HG03432 (cell line): Measurements from ENCODE around the gene BANK1.

ENCODE experiments used
- ATAC-seq: cut with Tn5 transposase; IDR thresholded peaks from one replicate; pipeline ENCODE4 v1.9.1; 2021; ENCODE audit warnings: mild to moderate bottlenecking, moderate library complexity; ENCODE audit not compliant: unreplicated experiment

The BANK1 gene

DNA sequence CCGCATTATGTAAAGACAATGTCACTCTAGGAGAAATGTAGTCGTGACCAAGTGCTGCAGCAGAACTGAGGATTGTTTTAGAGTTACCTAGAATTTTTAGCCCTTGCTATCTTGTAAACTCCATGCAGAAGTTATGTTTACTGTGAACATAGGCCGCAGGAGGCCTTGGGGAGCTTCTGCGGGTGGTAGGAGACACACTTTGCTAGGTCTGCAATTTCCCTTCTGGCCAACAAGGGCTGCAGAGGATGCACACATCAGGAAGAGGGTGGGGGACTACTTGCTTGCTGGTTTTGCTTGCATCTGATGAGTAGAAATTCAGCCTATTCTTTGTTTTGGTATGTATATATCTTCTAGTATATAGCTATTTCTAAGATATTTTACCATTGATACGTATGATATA is 23.1 kb downstream of the BANK1 start:
- ATAC-seq: peak; percentile 82

DNA sequence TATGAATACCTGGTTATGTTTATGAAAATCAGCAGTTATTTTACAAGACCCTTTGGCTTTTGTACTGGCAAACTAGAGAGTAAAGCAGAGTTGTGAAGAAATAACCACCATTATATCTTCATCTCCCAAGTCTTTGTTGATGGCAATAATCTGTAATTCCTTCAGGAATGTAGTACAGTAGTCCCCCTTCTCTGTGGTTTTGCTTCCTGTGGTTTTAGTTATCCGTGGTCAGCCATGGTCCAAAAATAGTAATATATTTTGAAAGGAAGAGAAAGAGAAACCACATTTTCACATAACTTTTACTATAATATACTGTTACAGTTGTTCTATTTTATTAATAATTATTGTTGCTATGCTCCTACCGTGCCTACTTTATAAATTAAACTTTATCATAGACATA is 27.8 kb downstream of the BANK1 start:
- ATAC-seq: no peak

DNA sequence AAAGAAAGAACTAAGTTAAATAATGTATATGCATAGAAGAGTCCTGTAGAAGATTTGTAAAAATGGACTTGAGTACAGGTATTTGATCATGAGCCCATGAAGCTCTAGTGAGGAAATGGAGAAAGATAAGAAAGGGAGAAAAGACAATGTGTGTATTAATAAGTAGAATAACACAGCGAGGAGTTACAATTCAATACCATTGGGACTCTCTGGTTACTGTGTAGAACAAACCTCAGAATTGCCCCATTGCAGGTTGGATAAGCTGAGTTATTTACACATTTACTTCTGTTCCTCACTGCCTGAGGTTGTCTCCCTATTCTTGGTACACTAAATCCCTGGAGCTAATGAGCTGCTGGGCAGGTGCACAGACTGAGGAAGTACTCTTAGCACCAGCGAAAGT is 33.3 kb downstream of the BANK1 start:
- ATAC-seq: no peak

DNA sequence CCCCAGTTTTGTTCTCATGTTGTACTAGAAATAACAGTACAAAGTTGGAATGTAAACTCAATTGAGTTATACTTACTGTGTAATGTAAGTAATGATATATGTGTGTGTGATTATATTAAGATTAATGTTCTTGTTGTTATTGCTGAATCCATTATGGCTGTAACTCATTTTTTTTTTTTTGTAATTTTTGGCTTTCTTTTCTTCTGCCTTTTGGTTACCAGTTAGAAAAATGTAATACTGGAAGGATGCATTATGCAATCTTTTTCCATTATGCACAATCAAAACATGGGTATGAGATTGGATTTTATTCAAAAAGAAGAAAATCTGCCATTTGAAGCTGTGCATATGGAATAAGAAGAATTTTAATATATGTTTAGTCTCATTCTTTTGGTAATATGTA is 34.0 kb downstream of the BANK1 start:
- no peak for ATAC-seq

DNA sequence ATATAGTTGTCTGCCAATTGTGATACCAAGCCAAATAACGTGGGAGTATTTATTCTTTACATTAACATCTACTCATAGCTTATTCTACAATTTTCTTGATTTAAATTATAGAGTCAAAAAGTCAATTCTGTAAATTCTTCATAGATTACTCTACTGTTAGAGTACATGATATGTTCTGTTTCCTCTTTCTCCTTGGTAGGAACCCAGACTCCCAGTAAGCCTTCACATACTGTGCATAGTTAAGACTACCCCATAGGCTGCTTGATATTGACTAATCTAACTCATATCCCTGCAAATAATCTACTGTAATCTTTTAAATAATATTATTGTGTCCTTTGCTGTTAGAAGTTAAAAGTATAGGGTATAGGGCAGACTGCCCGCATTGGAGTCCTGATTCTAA is 35.4 kb downstream of the BANK1 start:
- no peak for ATAC-seq

DNA sequence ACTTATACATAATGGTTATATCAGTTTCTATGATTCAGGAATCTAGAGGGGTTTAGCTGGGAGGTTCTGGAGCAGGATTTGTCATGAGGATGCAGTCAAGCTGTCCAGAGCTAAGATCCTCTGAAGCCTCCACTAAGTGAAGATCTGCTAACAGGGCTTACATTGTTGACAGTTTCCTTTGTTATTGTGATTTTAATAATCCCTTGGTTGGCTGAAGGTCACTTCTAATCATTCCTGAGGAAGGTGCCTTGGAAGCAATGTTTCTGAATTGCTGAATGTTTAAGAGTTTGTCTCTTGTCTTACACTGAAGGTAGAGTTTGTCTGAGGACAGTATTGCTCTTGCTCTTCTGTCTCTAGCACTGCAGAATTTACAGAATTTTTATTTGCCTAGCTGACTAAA is 41.3 kb downstream of the BANK1 start:
- ATAC-seq: no peak

DNA sequence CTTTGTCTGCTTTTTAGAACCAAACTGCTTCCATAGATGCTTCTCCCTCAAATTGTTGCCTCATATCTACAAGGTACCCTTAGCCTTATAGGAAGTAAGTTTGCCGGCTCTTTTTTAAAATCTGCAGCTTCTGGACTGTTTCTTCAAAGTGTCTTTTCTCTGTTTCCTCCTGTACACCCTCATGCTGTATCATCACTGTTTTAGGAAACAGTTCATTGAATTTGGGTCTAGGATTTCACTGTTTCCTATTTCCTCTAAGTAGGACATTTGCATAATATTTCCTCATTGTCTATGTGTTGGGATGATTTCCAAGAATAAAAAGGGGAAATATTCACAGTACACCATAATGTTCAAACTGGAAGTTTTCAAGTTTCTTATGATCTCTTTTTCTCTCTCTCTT is 43.0 kb downstream of the BANK1 start:
- no peak for ATAC-seq

DNA sequence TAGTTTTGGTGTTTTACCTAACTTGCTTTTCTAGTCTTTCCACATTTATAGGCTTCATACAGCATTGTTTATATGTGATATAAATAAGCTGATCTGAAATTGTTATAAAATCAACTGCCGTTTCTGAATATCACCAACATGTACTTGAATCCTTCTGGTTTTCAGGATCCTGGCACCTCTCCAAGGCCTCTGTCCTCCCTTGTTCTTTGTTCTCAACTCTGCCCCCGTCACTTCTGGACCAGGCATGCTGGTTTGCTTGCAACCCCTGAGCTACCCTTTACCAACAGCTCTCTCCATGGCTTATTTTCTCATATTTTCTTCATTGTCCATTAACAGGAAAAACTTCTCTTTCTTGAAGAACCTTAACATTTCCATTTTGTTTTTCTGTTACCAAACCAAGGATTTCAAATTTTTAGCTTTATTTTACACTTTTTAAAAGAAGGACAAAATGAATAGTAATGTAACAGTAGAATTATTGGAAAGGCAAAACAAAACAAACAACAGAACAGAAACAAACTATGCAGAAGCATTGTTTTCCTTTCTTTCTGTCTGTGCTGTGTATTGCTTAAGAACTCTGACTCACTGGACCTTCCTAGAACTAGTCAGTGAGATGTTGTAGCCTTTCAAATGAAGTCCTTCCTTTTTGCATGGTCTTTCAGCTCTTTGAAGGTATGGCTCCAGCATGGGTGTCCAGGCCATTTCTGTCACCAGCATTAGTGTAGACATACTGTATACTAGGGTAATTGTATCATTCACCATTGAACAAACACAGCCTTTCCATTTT is 44.8 kb downstream of the BANK1 start:
- ATAC-seq: no peak

DNA sequence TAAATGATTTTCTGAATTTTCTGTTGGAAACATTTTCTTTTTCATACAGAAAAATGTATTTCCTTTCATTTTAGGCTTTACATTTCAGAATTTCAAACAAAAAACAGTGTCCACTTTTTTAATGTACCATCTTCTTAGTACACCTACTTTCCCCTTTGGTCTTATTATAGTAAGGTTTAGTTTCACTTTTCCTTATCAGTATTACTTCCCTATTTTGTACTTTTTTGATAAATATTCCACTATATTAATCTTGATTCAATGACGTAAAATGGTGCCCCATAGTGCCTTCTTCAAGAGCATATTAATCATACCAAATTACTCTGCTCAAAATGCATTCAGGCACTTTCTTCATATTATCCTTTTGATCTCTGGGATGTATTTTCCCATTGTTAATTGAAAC is 52.5 kb downstream of the BANK1 start:
- no peak for ATAC-seq

DNA sequence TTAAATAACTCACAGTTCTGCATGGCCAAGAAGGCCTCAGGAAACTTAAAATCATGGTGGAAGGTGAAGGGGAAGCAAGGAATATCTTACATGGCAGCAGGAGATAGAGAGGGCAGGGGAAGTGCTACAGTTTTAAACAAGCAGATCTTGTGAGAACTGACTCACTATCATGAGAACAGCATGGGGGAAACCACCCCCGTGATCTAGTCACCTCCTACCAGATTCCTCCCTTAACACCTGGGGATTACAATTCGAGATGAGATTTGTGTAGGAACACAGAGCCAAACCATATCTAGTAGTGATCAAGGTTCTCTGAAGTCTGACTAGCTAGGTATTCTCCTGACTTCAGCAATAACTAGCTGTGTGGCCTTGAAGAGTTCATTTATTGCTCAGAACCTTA is 56.0 kb downstream of the BANK1 start:
- ATAC-seq: no peak

DNA sequence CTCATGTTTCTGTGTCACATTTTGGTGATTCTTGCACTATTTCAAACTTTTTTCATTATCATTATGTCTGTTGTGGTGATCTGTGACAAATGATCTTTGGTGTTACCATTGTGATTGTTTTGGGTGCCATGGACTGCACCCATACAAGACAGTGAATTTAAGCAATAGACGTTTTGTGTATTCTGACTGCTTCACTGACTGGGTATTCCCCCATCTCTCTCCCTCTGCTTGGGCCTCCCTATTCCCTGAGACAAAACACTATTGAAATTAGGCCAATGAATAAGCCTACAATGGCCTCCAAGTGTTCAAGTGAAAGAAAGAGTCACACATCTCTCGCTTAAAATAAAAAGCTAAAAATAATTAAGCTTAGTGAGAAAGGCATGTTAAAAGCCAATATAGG is 60.2 kb downstream of the BANK1 start:
- no peak for ATAC-seq

DNA sequence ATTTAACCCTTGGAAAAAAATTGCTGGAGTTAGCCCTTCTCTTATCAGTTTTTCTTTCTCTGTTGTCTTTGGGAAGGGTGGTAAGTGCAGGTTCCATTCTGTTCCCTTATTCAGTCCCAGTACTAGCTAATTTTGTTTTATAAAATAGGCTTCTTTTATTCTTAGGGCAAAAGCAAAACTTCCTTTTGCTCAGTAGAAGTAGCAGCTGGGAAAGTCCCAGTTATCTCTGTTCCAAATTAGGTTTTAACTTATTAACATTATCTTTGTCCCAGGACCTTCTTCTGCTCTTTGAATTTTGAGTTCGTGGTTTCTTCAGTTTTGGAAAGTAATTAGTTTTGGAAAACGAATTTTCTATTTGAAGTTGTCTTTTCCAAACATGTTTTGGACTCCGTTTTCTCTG is 61.1 kb downstream of the BANK1 start:
- ATAC-seq: peak; percentile 49

DNA sequence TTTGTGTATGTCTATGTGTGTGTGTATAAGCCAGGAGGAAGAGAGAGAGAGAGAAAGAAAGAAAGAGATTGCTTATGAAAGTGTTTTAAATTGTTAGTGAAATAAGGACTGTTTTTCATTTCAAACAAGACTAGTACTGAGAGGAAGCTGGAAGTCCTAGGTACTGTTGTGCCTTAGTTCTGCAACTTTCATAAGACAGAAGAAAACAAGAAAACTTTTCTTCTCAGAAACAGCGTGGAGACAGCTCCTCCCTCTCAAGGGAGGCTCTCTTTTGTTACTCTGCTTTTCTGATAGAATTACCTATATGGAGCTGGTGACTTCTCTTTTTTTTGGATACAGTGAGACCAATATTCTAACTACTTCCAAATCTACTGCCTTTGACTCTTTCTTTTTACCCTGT is 62.5 kb downstream of the BANK1 start:
- ATAC-seq: peak; percentile 67

DNA sequence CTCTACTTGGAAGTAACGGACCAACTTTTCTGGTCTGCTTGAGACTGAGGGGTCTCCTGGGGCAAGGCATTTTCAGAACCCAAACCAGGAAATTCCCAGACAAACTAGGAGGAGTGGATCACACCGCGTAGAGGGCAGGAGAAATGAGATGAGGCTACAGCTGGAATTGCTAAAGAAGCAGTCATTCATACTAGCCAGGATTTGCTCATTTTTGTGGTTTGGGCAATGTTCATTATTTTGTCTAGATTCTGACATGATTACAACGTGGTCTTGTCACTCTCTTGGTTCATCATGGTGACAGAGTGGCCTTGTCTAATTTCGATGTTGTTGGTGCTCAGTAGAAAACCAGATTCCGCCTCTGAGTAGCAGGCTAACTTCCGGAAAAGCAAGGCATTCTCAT is 63.2 kb downstream of the BANK1 start:
- ATAC-seq: no peak

DNA sequence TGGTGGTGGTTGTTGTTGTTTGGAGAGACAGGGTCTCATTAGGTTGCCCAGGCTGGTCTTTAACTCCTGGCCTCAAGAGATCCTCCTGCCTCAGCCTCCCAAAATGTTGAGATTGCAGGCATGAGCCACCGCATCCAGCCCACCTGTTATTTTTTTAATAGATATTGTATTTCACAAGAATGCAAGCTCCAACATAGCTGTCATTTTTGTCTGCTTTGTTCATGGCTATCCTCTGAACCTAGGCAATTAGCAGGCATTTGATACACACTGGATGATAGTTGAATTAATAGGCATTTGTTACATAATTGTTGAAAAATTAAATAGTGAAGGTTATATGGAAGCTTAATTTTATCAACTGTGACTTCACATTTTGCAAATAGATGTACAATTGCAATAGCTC is 64.7 kb downstream of the BANK1 start:
- no peak for ATAC-seq

DNA sequence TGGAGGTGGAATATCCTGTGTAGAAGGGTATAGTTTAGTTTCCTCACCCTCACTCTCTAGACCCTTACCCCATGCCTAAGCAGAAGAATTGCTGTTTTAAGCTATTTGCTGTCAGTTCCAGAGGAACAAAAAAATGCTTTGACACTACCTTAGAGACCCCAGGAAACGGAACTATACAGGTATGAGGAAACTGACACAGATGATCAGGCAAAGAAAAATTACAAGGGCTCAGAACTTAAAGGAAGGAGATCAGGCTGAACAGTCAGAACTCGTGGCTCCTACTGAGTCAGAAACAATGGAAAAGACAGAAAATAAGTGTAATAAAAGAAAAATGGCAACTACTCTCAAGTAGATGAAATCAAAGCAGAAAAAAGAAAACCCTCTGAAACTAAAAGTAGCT is 65.6 kb downstream of the BANK1 start:
- ATAC-seq: no peak

DNA sequence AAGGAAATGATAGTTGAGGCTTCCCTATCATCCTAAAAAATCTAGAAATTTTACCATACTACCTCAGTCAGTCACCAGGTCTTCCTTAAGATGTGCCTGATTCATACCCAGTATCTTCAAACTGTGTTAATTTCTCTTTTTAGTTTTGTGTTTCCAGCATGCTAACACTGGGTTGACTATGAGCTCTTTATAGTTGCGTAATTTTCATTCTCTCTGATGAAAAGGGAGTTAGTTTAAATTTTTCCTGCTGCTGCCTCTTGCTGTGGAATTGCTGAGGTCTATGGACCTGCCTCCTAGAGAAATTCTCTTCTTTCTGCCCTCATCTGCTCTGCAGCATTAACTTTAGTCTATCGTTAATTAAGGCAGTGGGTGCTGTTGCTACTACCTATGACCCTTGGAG is 66.6 kb downstream of the BANK1 start:
- ATAC-seq: no peak

DNA sequence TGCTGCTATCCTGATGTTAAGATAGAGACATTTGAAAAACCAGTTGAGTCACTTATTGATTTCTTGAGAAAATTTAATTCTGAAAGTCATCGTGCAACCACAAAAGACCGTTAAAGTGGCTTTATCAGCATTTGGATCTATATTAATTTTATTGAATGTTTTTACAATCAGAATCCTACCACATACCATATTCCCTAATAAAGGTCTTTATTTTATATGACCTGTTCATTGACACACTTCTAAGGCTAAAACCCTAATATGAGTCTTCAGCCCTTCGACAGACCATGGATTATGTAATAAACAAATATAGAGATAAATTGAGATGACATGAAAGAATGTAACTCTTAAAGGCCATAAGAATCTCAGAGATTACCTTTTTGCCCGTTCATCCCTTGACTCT is 68.1 kb downstream of the BANK1 start:
- ATAC-seq: no peak

DNA sequence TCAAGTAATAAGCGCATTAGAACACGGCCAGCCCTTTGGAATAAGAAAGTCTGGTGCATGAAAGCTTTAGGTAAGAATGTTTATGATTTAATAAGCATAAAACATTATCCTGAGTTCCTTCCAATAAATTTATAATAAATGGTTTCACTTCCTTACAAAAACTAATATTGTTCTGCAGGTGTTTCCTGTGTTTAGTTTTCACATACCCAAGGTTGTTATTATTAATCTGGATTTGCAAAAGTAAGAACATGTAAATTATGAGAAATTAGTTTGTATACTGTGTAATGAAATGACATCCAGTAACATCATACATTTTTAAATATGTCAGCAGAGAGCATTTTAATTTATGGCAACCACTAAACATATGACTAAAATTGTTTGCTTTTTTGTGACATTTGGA is 72.1 kb downstream of the BANK1 start:
- ATAC-seq: no peak

DNA sequence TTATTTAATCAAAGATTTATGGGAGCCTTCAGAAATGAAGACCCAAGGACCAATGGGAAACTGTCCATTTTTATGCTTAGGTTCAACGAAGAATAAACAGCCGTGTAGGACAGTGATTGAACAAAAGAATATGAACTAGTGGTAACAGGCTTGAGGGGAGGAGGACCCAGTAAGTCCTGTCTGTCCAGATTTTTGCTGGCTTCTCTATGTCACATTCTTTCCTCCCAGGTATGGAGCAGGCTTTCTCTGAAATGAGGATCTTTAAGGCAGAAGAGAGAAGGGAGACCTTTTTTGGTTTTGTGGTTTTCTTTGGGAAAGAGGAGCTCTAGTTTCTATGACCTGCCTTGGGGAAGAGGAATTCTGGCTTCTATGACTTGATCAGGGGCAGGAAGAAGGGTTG is 74.1 kb downstream of the BANK1 start:
- no peak for ATAC-seq

DNA sequence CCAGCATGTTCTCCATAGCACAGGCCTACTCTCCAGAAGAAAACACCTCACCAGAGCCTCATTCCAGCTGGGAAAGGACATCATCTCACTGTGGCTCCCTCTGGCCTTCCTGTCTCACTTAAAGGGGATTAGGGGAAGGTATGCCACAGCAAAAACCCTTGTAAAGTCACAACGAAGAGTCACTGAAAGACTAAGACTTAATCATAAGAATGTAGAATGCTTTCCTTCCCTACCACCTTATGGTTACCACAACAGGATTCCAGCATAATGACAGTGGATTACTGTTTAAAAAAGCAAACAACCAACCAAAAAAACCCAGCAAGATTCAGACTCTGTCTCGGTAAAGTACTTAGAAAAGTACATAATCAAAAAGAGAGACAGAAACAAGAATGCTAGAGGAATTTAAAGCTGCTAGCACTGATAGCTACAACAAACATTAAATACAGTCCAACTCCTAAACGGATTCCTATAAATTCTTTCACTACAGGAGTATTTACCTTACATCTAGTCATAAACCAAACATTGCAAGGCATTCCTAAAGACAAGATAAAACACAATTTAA is 75.1 kb downstream of the BANK1 start:
- no peak for ATAC-seq

DNA sequence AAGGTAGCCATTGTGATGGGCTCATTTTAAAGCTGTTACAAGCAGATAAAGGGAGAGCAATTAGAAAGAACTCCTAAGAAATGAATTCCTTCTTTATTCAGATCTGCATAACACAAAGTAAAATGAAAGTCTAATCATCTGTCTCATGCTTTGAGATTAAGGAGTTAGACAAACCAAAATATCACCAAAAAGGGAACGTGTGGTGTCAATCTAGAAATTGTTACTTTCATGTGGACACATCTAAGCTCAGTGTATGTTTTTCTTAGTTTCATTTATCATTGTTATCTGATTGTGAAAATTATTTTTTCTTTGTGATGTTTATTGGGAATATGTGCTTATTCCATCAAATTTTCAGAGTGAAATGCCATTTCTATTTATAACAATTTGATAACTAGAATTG is 80.3 kb downstream of the BANK1 start:
- no peak for ATAC-seq
